Calu3 (cell line): ENCODE data around the gene FHIT. TPM values are rescaled to one million over a fixed set of nuclear protein-coding genes. Genes with fewer than 3 reads are reported as not detected.

Experiments
- BruUV-seq: library from RNA; stranded (reverse); fragments of 400-500 nt; replicated peaks from 2 replicates; lab custom pipeline; 2021; lab: Mats Ljungman, UMichigan
- CTCF ChIA-PET: fragments of 300-600 bp; sonication (Branson Sonifier 250); formaldehyde crosslinking; loops from one replicate; lab custom pipeline; 2022; ENCODE audit warnings: antibody characterized with exemption; lab: Charles Lee
- DNase-seq: peaks from one replicate; pipeline ENCODE4 v3.0.0; 2022
- H3K27ac Mint-ChIP-seq: one replicate; pipeline ENCODE4 v1.8.0; 2022; ENCODE audit warnings: mixed read lengths; ENCODE audit not compliant: unreplicated experiment
- H3K27me3 Mint-ChIP-seq: one replicate; pipeline ENCODE4 v1.8.0; 2022; ENCODE audit warnings: mixed read lengths; ENCODE audit not compliant: unreplicated experiment
- H3K36me3 Mint-ChIP-seq: one replicate; pipeline ENCODE4 v1.8.0; 2022; ENCODE audit warnings: mild to moderate bottlenecking, moderate library complexity, mixed read lengths; ENCODE audit not compliant: insufficient read depth, unreplicated experiment
- H3K4me1 Mint-ChIP-seq: one replicate; pipeline ENCODE4 v1.8.0; 2022; ENCODE audit warnings: mild to moderate bottlenecking, low read depth, mixed read lengths; ENCODE audit not compliant: unreplicated experiment
- H3K4me3 Mint-ChIP-seq: one replicate; pipeline ENCODE4 v1.8.0; 2022; ENCODE audit warnings: mild to moderate bottlenecking, low read depth, moderate library complexity, mixed read lengths; ENCODE audit not compliant: unreplicated experiment
- H3K9me3 Mint-ChIP-seq: one replicate; pipeline ENCODE4 v1.8.0; 2022; ENCODE audit warnings: low read depth, mixed read lengths; ENCODE audit not compliant: unreplicated experiment
- CTCF ChIP-seq: fragments of 200-600 bp; IDR thresholded peaks from one replicate; pipeline ENCODE4 v1.8.0; 2022; ENCODE audit warnings: antibody characterized with exemption; ENCODE audit not compliant: unreplicated experiment
- intact Hi-C: fragments of 100-400 bp; cut with micrococcal nuclease; formaldehyde crosslinking; loops from one replicate; pipeline ENCODE4 v1.10.0; 2022; ENCODE audit not compliant: unreplicated experiment
- total RNA-seq: library from RNA; stranded (reverse); gene quantifications from 2 replicates; pipeline ENCODE4 v1.2.3, GENCODE V29; 2022

Gene FHIT
- total RNA-seq, 1 experiment from 2014 or later = 6.2 TPM

GRCh38 chr3:59836531-59836930, 1414.7 kb downstream of the FHIT start:
- H3K9me3 Mint-ChIP-seq = peaks cover 10% of the 10 kb centered on the region
- CTCF ChIA-PET = no interaction called here
- TF ChIP-seq CTCF = no peak
- no peak overlapping the region for H3K4me3 Mint-ChIP-seq
- no peaks in the 10 kb centered on the region for H3K36me3 Mint-ChIP-seq
- no peaks in the 10 kb centered on the region for H3K4me1 Mint-ChIP-seq
- intact Hi-C loops = no loop called here
- no peak for DNase-seq
- no peak overlapping the region for H3K27ac Mint-ChIP-seq
- H3K27me3 Mint-ChIP-seq = no peaks in the 10 kb centered on the region
- no TSS peak for BruUV-seq

DNA sequence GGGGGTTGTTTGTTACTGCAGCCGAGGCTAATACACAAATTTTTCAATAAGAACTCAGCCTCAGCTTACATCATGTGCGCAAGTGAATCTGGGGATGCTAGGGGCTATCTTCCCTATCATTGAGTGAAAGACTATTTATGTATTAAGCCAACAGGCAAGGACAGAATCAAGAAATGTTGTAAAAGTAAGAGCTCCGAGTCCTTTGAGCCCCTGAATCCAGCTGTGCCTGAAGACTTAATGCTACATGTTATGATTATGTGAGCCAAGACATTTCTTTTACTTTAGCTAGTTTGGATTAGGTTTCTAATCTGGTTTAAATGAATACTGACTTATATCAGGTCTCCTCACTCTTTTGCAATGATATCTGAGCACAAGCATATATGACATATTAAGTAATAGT, 1418.5 kb downstream of the FHIT start:
- TF ChIP-seq CTCF = no peak
- Mint-ChIP-seq H3K27ac (no peak overlapping the region), H3K36me3 (no peaks in the 10 kb centered on the region), H3K4me3 (no peak overlapping the region), H3K27me3 (no peaks in the 10 kb centered on the region), H3K9me3 (peaks cover 11% of the 10 kb centered on the region), H3K4me1 (no peaks in the 10 kb centered on the region)
- intact Hi-C loops = no loop called here
- DNase-seq = no peak
- CTCF ChIA-PET = no interaction called here
- no TSS peak for BruUV-seq

DNA sequence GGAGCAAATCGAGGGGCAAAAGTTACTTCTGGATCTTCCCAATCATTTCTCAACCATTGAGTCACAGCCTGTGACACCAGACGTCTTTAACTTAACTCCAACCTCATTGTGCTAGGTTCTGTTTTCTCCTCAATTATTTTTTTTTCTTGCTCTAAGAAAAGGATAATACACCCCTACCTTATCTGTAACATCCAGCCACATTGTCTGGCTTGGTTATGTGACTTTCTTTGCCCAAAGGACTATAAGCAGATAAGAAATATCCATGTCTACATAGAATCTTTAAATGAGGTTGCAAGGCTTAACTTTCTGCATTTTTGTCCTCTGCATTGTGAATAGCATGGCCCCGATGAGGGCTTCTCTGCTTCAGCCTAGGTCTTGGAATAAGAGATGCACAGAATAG, 1419.0 kb downstream of the FHIT start:
- BruUV-seq = no TSS peak
- DNase-seq = no peak
- intact Hi-C loops = no loop called here
- Mint-ChIP-seq H3K4me3 (no peak overlapping the region), H3K9me3 (peaks cover 11% of the 10 kb centered on the region), H3K27ac (no peak overlapping the region), H3K36me3 (no peaks in the 10 kb centered on the region), H3K27me3 (no peaks in the 10 kb centered on the region), H3K4me1 (no peaks in the 10 kb centered on the region)
- no peak for TF ChIP-seq CTCF
- CTCF ChIA-PET = no interaction called here

DNA sequence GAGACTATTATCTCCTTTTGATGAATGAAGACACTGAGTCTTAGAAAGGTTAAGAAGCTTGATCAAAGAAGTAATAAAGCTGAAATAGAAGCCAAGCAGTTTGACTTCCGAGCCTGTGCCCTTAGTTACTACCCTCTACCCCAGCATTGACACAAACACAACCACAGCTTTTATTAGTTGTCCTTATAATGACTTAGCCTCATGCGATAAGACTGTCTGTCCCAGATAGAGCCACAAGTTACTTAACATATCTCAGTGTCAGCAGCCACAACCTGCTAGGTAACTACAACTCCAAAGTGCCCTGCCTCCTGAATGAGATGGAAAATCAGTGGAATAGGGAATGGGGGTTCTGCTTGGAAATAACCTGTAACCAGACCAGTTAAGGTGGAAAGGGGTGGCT, 1419.9 kb downstream of the FHIT start:
- intact Hi-C loops = no loop called here
- DNase-seq = no peak
- TF ChIP-seq CTCF = no peak
- Mint-ChIP-seq H3K36me3 (no peaks in the 10 kb centered on the region), H3K27ac (no peak overlapping the region), H3K9me3 (peaks cover 11% of the 10 kb centered on the region), H3K4me3 (no peak overlapping the region), H3K4me1 (no peaks in the 10 kb centered on the region), H3K27me3 (no peaks in the 10 kb centered on the region)
- BruUV-seq = no TSS peak
- CTCF ChIA-PET = no interaction called here
